ENCODE results near the gene PCDH9.

PCDH9 gene

DNA sequence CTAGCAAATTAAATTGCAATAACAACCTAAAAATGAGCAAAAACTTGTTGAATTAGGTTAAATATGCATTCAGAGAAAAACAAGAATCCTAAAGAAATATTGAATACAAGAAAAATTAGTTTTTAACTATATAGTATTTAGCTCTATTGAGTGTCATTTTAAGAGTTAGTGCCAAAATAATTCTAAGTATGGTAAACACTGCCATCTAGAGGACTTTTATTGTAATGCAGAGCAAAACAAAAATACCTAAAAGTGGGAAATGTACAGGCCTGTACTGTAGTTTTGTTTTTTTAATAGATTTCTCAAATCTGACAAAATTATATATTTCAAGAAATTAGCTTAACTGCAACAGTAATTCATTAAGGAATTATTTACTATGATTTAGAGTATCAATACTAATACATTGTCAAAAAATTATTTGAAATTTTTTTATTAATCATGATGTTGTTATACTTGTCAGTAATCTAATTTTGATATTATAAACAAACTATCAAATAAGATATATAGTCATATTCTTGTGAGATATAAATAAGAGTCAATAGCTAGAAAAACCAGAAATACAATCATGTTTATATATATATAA, 8.2 kb upstream of the PCDH9 start:
- TF ChIP-seq TAF1 (IDR thresholded peaks at IDR 0.05; ENCODE audit: borderline replicate concordance, insufficient read depth, low read length) (no peak), FOXP2 (optimal IDR thresholded peaks at IDR 0.05; ENCODE audit: borderline replicate concordance, extremely low read depth, extremely low read length, insufficient read depth) (no peak), REST (IDR thresholded peaks at IDR 0.05; ENCODE audit: insufficient read depth in 1 of 2, low read depth in 2 of 2, low read length in 2 of 2) (no peak), SIN3A (IDR thresholded peaks at IDR 0.05; ENCODE audit: borderline replicate concordance, insufficient read depth, low read length) (no peak), POLR2AphosphoS5 (IDR thresholded peaks at IDR 0.05; ENCODE audit: low read depth, low read length) (no peak)

DNA sequence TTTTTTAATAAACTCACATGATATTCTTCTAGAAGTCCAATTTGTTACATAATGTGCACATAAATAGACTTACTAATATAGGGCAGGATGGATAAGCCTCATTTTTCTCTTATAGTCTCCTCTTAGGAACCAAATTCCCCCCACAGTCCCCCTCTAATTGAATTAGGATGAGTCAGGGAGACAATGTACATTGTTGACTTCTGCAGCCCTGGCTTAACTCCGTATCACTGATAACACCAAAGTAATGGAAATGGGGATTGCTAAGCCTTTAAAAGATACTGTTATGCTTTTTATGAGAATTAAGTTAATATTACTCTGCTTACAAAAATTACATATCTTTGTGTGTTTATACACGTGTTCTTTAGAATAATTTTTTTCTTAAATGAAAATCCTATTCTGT, 5.1 kb upstream of the PCDH9 start:
- TF ChIP-seq POLR2AphosphoS5 (IDR thresholded peaks at IDR 0.05; ENCODE audit: low read depth, low read length) (no peak), FOXP2 (optimal IDR thresholded peaks at IDR 0.05; ENCODE audit: borderline replicate concordance, extremely low read depth, extremely low read length, insufficient read depth) (no peak)

- TF ChIP-seq REST (IDR thresholded peaks at IDR 0.05; ENCODE audit: insufficient read depth in 1 of 2, low read depth in 2 of 2, low read length in 2 of 2): no peak
- TF ChIP-seq POLR2AphosphoS5 (IDR thresholded peaks at IDR 0.05; ENCODE audit: low read depth, low read length): no peak
- no peak for TF ChIP-seq SIN3A (IDR thresholded peaks at IDR 0.05; ENCODE audit: borderline replicate concordance, insufficient read depth, low read length)
- TF ChIP-seq TAF1 (IDR thresholded peaks at IDR 0.05; ENCODE audit: borderline replicate concordance, insufficient read depth, low read length): no peak
- no peak for TF ChIP-seq FOXP2 (optimal IDR thresholded peaks at IDR 0.05; ENCODE audit: borderline replicate concordance, extremely low read depth, extremely low read length, insufficient read depth)
Measured at GRCh38 chr13:67232384-67232783, 2.2 kb upstream of the PCDH9 start.

DNA sequence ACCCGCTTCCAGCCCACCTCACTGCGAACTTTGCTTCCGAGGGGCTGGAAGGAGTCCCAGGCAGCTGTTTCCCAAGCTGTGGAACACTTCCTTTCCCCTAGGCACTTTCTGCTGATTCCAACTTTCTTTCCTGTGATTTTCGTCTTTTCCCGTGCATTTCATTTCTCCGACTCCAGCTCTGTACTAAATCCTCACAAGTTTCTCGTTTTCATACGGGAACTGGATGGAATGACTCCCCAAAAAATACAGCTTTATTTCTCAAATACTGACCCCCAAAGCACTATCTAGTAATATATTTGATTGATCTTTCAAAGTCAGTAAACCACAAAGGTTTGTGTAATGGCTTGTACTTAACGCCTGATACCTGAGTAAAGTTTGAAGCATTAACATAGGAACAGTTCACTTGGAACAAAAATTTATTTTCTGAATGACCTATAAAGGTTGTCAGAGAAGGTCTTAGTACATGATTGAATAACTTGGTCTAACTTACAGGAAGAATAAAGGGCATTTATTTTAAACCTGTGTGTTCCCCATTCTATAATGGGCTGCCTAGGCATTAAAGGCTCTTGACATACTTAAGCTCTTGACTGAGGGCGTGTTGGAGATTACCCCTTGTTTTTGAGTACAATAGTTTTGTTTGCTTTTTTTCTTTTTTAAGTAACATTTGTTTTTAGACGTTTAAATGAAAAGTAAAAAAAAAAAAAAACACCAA, 1.3 kb upstream of the PCDH9 start:
- TF ChIP-seq SIN3A (IDR thresholded peaks at IDR 0.05; ENCODE audit: borderline replicate concordance, insufficient read depth, low read length): no peak; the same call in 1 of the 2 replicates

DNA sequence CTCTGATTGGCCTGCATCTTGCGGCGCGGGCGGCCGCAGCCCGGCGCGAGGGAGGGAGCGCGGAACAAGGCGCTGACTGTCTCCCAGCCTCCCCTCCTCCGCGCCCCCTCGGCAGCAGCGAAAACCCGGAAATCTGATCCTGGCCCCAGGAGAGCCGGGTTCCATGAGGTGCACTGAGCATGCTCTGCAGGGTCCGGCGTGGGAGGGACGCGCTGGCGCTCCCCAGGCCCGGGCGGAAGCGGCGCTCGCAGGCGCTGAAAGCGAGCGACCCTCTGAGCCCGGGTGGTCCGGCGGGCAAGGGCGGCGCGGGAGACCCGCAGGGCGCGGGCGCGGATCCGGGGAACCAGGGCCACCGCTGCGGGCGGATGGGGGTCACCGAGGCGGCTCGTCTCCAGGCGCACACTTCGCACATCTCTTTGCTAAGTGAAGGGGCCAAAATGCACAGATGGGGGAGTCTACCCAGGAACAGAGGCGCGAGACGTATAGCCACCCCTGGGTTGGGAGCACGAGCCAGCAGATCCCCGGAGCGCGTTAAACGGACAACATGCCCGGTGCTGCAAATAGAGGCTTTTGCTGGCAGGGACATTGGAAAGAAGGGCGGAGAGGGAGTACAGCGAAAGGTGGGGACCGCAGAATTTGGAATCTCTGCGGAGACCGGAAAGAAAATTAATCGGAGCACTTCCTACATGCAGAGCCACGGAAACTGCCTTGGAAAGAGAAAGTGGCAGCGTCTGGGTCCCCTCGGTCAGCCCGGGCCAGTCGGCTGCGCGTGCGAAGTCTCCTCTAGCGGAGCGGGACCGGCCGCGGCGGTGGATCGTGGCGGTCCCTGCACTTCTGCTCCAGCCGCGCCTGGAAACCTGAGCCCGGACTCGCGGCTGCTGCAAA, 510 bp upstream of the PCDH9 start:
- TF ChIP-seq TAF1 (IDR thresholded peaks at IDR 0.05; ENCODE audit: borderline replicate concordance, insufficient read depth, low read length) (no peak), POLR2AphosphoS5 (IDR thresholded peaks at IDR 0.05; ENCODE audit: low read depth, low read length) (no peak), SIN3A (IDR thresholded peaks at IDR 0.05; ENCODE audit: borderline replicate concordance, insufficient read depth, low read length) (no peak), REST (IDR thresholded peaks at IDR 0.05; ENCODE audit: insufficient read depth in 1 of 2, low read depth in 2 of 2, low read length in 2 of 2) (no peak), FOXP2 (optimal IDR thresholded peaks at IDR 0.05; ENCODE audit: borderline replicate concordance, extremely low read depth, extremely low read length, insufficient read depth) (peak; percentile 88)

DNA sequence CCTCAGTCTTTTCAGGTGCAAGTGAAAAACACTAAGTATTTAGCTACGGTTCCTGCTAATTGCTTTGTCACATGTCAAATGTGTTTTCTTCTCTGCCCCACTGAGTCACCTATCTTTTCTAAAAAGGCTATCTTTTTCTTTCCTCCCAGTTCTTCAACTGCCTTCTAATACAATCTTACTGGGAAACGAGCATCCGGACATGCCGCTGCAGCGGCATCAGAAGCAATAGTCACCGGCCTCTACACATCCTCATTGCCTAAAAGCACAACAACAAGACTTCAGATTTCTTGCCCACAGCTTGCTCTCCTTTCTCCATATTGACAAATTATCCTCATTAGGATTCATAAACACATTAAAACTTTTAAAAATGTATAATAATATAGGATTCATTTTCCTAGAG, 1.2 kb downstream of the PCDH9 start:
- no peak for TF ChIP-seq TAF1 (IDR thresholded peaks at IDR 0.05; ENCODE audit: borderline replicate concordance, insufficient read depth, low read length)
- TF ChIP-seq POLR2AphosphoS5 (IDR thresholded peaks at IDR 0.05; ENCODE audit: low read depth, low read length): no peak
- no peak for TF ChIP-seq SIN3A (IDR thresholded peaks at IDR 0.05; ENCODE audit: borderline replicate concordance, insufficient read depth, low read length)
- no peak for TF ChIP-seq FOXP2 (optimal IDR thresholded peaks at IDR 0.05; ENCODE audit: borderline replicate concordance, extremely low read depth, extremely low read length, insufficient read depth)
- no peak for TF ChIP-seq REST (IDR thresholded peaks at IDR 0.05; ENCODE audit: insufficient read depth in 1 of 2, low read depth in 2 of 2, low read length in 2 of 2)
